ENCODE data around the gene UBC. TPM values are rescaled to one million over a fixed set of nuclear protein-coding genes. Genes with fewer than 3 reads are reported as not detected.

Gene UBC
- total and polyA plus RNA-seq, 9 of the 15 experiments (the other 6 are each of a cell fraction or from before 2014, with no cell fraction given), result 533 to 1,153 (median 813) TPM

DNA sequence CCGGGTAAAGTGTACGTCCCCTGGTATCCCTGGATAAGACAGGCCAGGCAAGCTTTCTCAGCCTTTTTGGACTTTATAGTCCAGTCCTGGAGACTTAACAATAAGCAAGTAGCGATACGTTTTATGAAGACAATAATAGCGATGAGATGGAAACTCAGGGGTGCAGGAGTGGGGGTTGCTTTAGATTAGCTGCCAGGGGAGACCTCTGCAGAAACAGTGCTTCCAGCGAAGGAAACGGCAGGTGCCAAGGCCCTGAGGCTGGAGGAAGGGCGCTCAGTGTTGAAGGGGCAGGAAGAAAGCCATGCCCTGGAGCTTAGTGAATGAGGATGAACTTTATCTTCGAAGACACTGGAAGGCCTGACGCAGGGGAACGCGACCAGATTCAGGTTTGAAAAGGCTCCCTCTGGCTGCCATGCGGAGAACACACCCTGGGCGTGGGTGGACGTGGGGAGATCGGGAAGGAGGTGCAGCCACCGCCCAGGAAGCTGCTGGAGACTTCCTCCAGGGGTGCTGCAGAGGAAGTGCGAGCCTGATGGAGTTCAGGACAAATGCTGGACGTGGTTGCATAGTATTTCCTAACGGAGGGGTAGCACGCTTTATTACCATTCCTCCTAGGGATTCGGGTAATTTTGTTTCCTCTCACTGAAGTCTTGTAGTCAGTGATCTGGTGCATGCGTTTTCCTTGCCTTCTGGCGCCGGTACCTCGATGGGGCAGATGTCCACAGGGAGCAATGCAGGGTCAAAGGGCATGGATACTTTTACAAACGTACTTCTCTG lies 26.1 kb upstream of the UBC start (continued):
- TF ChIP-seq, protein P1, sequence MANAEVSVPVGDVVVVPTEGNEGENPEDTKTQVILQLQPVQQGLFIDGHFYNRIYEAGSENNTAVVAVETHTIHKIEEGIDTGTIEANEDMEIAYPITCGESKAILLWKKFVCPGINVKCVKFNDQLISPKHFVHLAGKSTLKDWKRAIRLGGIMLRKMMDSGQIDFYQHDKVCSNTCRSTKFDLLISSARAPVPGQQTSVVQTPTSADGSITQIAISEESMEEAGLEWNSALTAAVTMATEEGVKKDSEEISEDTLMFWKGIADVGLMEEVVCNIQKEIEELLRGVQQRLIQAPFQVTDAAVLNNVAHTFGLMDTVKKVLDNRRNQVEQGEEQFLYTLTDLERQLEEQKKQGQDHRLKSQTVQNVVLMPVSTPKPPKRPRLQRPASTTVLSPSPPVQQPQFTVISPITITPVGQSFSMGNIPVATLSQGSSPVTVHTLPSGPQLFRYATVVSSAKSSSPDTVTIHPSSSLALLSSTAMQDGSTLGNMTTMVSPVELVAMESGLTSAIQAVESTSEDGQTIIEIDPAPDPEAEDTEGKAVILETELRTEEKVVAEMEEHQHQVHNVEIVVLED (CRISPR knock-in tag; IDR thresholded peaks at IDR 0.05), result no peak
- TF ChIP-seq CEBPG (CRISPR knock-in tag; IDR thresholded peaks at IDR 0.05) (no peak), CEBPG (tag; conservative IDR thresholded peaks at IDR 0.05 in 1 of 2, IDR thresholded peaks at IDR 0.05 in 1 of 2) (peak in 1 of 2 experiments; percentile 13; a peak in 1 of 4 replicates), GATAD2B (IDR thresholded peaks at IDR 0.05; ENCODE audit: borderline replicate concordance) (no peak), ZKSCAN8 (CRISPR knock-in tag; IDR thresholded peaks at IDR 0.05) (peak; percentile 94; the same call in 1 of the 2 replicates), NFYB (IDR thresholded peaks at IDR 0.05; ENCODE audit: extremely low read depth, insufficient read length) (no peak), TBL1XR1 (IDR thresholded peaks at IDR 0.05; ENCODE audit: low read length in 2 of 2) (peak; percentile 74 to 76; a peak in 3 of 4 replicates), CC2D1A (IDR thresholded peaks at IDR 0.05) (0 out of 2 replicates have a peak, but pooled peaks have one; percentile 23), XRCC5 (IDR thresholded peaks at IDR 0.05; ENCODE audit: low read depth, low read length) (peak; percentile 63; the same call in 1 of the 2 replicates), MTA1 (IDR thresholded peaks at IDR 0.05; ENCODE audit: borderline replicate concordance) (peak; percentile 92), THAP12 (CRISPR knock-in tag; IDR thresholded peaks at IDR 0.05) (no peak), ATF7 (IDR thresholded peaks at IDR 0.05) (peak; percentile 78; the same call in 1 of the 2 replicates), TAF1 (IDR thresholded peaks at IDR 0.05; ENCODE audit: control insufficient read depth, extremely low read depth, insufficient read depth, low read length, severe bottlenecking) (peak; percentile 29), ETV6 (IDR thresholded peaks at IDR 0.05; ENCODE audit: borderline replicate concordance in 1 of 2, low read depth in 2 of 2, low read length in 1 of 2) (peak; percentile 90 to 96), ETV6 (CRISPR knock-in tag; IDR thresholded peaks at IDR 0.05; ENCODE audit: borderline replicate concordance) (no peak), MTA2 (IDR thresholded peaks at IDR 0.05; ENCODE audit: low read depth) (peak; percentile 48; the same call in 1 of the 2 replicates), KDM4B (IDR thresholded peaks at IDR 0.05; ENCODE audit: borderline replicate concordance in 2 of 2, low read depth in 1 of 2) (peak in 1 of 2 experiments; percentile 46; a peak in 1 of 4 replicates)
- TF ChIP-seq, protein P2, sequence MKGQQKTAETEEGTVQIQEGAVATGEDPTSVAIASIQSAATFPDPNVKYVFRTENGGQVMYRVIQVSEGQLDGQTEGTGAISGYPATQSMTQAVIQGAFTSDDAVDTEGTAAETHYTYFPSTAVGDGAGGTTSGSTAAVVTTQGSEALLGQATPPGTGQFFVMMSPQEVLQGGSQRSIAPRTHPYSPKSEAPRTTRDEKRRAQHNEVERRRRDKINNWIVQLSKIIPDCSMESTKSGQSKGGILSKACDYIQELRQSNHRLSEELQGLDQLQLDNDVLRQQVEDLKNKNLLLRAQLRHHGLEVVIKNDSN (CRISPR knock-in tag; IDR thresholded peaks at IDR 0.05), result no peak
- TF ChIP-seq, protein P3, sequence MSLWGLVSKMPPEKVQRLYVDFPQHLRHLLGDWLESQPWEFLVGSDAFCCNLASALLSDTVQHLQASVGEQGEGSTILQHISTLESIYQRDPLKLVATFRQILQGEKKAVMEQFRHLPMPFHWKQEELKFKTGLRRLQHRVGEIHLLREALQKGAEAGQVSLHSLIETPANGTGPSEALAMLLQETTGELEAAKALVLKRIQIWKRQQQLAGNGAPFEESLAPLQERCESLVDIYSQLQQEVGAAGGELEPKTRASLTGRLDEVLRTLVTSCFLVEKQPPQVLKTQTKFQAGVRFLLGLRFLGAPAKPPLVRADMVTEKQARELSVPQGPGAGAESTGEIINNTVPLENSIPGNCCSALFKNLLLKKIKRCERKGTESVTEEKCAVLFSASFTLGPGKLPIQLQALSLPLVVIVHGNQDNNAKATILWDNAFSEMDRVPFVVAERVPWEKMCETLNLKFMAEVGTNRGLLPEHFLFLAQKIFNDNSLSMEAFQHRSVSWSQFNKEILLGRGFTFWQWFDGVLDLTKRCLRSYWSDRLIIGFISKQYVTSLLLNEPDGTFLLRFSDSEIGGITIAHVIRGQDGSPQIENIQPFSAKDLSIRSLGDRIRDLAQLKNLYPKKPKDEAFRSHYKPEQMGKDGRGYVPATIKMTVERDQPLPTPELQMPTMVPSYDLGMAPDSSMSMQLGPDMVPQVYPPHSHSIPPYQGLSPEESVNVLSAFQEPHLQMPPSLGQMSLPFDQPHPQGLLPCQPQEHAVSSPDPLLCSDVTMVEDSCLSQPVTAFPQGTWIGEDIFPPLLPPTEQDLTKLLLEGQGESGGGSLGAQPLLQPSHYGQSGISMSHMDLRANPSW (CRISPR knock-in tag; IDR thresholded peaks at IDR 0.05), result no peak

Data from K562 (cell line).